Activated CD4-positive, alpha-beta T cell treated with anti-CD3 and anti-CD28 coated beads, Interleukin-2, amount 10 ng/mL, durations not matched to agents 24 days and 14 days (primary cell): ENCODE data around the gene BBOF1. TPM values are rescaled to one million over a fixed set of nuclear protein-coding genes. Genes with fewer than 3 reads are reported as not detected.
"Not testable (repeated sequence)": the region's sequence is repeated elsewhere in the genome, so short reads cannot be mapped to it uniquely, and the experiment has no call there.

Experiments
- DNase-seq: peaks from one replicate; pipeline ENCODE4 v3.0.0; 2022
- H3K27ac Mint-ChIP-seq: one replicate; pipeline ENCODE4 v1.8.0; 2022; ENCODE audit warnings: mild to moderate bottlenecking, mixed read lengths
- H3K27me3 Mint-ChIP-seq: one replicate; pipeline ENCODE4 v1.8.0; 2022; ENCODE audit warnings: mixed read lengths
- H3K36me3 Mint-ChIP-seq: one replicate; pipeline ENCODE4 v1.8.0; 2022; ENCODE audit warnings: low read depth, mild to moderate bottlenecking, mixed read lengths
- H3K4me1 Mint-ChIP-seq: one replicate; pipeline ENCODE4 v1.8.0; 2021; ENCODE audit warnings: mixed read lengths
- H3K4me3 Mint-ChIP-seq: one replicate; pipeline ENCODE4 v1.8.0; 2022; ENCODE audit warnings: mild to moderate bottlenecking, moderate library complexity, mixed read lengths
- H3K9me3 Mint-ChIP-seq: one replicate; pipeline ENCODE4 v1.8.0; 2021; ENCODE audit warnings: mixed read lengths
- intact Hi-C: fragments of 100-400 bp; cut with micrococcal nuclease; formaldehyde crosslinking; loops from one replicate; pipeline ENCODE4 v1.15.1; 2023
- total RNA-seq: library from RNA; stranded (reverse); gene quantifications from 2 replicates; pipeline ENCODE4 v1.2.3, GENCODE V29; 2022

Gene BBOF1
- 0.57 and 0.72 TPM in 2 replicates for total RNA-seq

DNA sequence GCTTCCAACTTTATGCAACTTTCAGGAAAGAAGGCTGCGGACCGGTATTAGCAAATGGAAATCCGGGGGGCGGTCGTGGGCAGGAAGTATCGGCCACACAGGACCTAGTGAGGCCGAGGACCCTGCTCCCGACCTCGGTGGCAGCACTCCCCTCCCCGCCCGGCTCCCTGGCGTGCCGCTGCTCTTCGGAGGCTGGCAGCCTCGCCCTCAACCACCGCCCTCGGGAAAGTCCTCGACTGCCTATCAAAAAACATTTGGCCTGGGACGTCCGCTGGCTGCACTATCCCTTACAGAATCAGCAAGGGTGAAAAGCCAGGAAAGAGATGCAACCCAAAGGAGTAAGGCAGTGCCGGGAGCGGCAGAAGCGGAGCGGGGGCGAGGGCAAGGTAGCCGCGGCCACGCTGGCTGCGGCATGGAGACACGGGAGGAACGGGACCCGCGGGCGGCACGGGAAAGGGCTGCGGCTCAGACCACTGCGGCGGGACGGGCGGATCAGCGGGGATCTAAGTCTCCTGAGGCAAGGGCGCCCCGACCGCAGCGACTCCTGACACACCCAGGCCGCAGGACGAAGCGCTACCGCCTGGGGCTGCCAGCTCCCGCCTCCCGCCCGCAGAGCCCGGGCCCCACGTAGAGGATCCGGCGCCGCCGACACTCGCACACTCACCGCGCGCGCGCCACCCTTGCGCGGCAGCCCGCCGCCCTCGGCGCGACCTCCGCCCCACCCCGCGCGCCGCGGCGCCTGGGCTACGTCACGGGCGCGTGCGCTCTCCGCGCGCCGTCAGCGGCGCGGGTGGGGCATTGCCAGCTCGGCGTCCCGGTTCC lies at the start of gene BBOF1, which contains the start of gene ENTPD5:
Gene BBOF1, plus strand, starts transcription at position 764 of the 822 bp plus-strand sequence. CDS start 130 bp downstream, outside the sequence.
Gene ENTPD5, minus strand, starts transcription at position 703 of the 822 bp plus-strand sequence. CDS start 31,186 bp downstream, outside the sequence.
- Mint-ChIP-seq H3K9me3 (no peaks in the 10 kb centered on the region), H3K27ac (peak within 1 kb of the TSS; percentile 97), H3K4me1 (peaks cover 17% of the 10 kb centered on the region), H3K27me3 (no peaks in the 10 kb centered on the region), H3K4me3 (peak within 1 kb of the TSS; percentile 92), H3K36me3 (no peaks in the 10 kb centered on the region)
- intact Hi-C loops: loop anchor here (1.0 to 5.0 kb wide), 6 partner anchors 66 to 528 kb away; partner anchors contain the start of genes ALDH6A1, COQ6, FAM161B and LIN52
- DNase-seq: peak; percentile 97

DNA sequence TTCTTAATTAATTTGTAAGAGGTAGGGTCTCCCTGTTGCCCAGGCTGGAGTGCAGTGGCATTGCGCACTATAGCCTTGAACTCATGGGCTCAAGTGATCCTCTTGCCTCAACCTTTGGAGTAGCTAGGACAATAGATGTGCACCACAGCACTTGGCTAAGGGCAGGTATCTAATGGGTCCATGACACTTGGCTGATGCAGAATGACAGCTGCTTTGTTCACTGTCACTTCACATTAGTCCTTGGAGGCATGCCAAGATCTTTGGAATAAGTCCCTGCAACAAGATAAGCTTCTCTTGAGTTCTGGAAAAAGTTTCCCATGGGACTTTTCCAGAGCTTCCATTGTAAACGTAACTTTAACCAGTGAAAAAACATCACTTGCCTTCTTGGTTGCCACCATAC lies 45.7 kb upstream of the BBOF1 start:
- intact Hi-C loops: no loop called here
- H3K27ac Mint-ChIP-seq: no peak overlapping the region
- no peak for DNase-seq
- peaks cover 15% of the 10 kb centered on the region for H3K36me3 Mint-ChIP-seq
- H3K4me1 Mint-ChIP-seq: no peaks in the 10 kb centered on the region
- H3K4me3 Mint-ChIP-seq: no peak overlapping the region
- no peaks in the 10 kb centered on the region for H3K9me3 Mint-ChIP-seq
- no peaks in the 10 kb centered on the region for H3K27me3 Mint-ChIP-seq

DNA sequence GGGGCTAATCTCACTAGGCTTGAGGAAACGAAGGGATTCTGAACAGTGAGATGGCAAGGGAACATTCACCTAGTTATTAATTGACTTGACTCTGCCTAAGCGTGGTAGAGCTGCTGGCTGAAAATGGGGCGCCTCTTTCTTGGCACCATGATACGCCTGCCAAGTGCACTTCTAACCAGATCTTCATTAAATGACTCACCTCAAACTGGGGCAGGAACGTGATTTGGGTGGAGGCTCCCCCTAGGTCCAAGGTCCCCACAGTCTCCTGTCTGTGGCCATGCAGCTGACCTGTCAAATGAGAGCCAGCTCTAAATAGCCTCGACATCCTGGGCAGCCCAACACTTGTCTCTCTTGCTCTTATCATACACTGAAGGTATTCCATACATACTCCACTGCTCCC lies 43.0 kb upstream of the BBOF1 start:
- no peak for DNase-seq
- intact Hi-C loops: no loop called here

GRCh38 chr14:73977896-73978295 lies 41.3 kb upstream of the BBOF1 start:
- no peak overlapping the region for H3K4me3 Mint-ChIP-seq
- no peak overlapping the region for H3K27ac Mint-ChIP-seq
- no peaks in the 10 kb centered on the region for H3K27me3 Mint-ChIP-seq
- DNase-seq: no peak
- no peaks in the 10 kb centered on the region for H3K4me1 Mint-ChIP-seq
- no peaks in the 10 kb centered on the region for H3K9me3 Mint-ChIP-seq
- peaks cover 6% of the 10 kb centered on the region for H3K36me3 Mint-ChIP-seq
- intact Hi-C loops: no loop called here

More for the DNA sequence above, 43.0 kb upstream of the BBOF1 start:
- no peaks in the 10 kb centered on the region for H3K27me3 Mint-ChIP-seq
- no peak overlapping the region for H3K4me3 Mint-ChIP-seq
- H3K27ac Mint-ChIP-seq: no peak overlapping the region
- H3K36me3 Mint-ChIP-seq: peaks cover 8% of the 10 kb centered on the region
- H3K4me1 Mint-ChIP-seq: no peaks in the 10 kb centered on the region
- H3K9me3 Mint-ChIP-seq: no peaks in the 10 kb centered on the region

DNA sequence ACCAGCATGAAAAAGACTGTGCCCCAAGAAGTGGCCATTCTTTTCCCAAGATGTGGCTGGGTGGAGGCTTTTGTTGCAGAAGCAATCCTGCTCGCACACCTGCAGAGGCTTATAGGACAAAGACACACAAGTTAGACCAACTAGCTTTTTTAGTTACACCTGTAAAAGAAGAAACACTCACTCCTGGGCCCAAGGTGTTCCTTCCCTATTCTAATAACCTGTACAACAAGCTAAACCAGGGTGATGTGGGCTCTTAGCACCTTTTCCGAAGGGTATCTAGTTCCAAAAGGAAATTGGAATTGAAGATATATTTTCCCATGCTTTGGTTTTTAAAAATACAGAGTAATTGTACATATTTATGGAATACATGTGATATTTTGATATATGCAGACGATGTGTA lies 31.1 kb upstream of the BBOF1 start:
- no peaks in the 10 kb centered on the region for H3K27me3 Mint-ChIP-seq
- H3K4me1 Mint-ChIP-seq: no peaks in the 10 kb centered on the region
- no peak overlapping the region for H3K27ac Mint-ChIP-seq
- peaks cover 15% of the 10 kb centered on the region for H3K36me3 Mint-ChIP-seq
- no peak overlapping the region for H3K4me3 Mint-ChIP-seq
- no peaks in the 10 kb centered on the region for H3K9me3 Mint-ChIP-seq
- intact Hi-C loops: no loop called here
- no peak for DNase-seq

DNA sequence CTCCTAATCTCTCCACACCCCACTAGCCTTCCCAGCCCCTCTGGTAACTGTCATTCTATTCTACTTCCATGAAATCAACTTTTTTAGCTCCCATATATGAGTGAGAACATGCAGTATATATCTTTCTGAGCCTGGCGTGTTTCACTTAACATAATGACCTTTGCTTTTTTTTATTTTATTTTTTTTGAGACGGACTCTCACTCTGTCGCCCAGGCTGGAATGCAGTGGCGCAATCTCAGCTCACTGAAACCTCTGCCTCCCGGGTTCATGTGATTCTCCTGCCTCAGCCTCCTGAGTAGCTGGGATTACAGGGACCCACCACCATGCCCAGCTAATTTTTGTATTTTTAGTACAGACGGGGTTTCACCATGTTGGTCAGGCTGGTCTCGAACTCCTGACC lies 30.5 kb upstream of the BBOF1 start:
- H3K4me3 Mint-ChIP-seq, DNase-seq, intact Hi-C loops, H3K27me3 Mint-ChIP-seq, H3K27ac Mint-ChIP-seq, H3K4me1 Mint-ChIP-seq, H3K9me3 Mint-ChIP-seq: not testable (repeated sequence)
- peaks cover 15% of the 10 kb centered on the region for H3K36me3 Mint-ChIP-seq

DNA sequence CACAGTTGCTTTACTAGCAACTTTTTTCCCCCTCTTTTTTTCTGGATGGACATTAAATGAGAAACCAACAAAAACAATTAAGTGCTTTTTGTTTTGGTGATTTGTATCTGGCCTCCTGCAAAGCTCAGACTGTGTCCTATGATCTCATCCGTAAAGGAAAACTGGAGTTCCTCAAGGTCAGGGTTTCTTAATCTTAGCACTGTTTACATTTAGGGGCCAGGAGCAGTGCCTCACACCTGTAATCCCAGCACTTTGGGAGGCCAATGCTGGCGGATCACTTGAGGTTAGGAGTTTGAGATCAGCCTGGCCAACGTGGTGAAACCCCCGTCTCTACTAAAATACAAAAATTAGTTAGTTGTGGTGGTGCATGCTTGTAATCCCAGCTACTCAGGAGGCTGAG lies 28.1 kb upstream of the BBOF1 start:
- Mint-ChIP-seq H3K27me3 (no peaks in the 10 kb centered on the region), H3K4me3 (no peak overlapping the region), H3K9me3 (no peaks in the 10 kb centered on the region), H3K4me1 (no peaks in the 10 kb centered on the region), H3K27ac (no peak overlapping the region), H3K36me3 (peaks cover 4% of the 10 kb centered on the region)
- no peak for DNase-seq
- intact Hi-C loops: no loop called here

- H3K9me3 Mint-ChIP-seq, H3K27ac Mint-ChIP-seq, H3K4me3 Mint-ChIP-seq, DNase-seq, H3K27me3 Mint-ChIP-seq, intact Hi-C loops, H3K36me3 Mint-ChIP-seq, H3K4me1 Mint-ChIP-seq: not testable (repeated sequence)
Measured at GRCh38 chr14:73994926-73995325, 24.2 kb upstream of the BBOF1 start.

DNA sequence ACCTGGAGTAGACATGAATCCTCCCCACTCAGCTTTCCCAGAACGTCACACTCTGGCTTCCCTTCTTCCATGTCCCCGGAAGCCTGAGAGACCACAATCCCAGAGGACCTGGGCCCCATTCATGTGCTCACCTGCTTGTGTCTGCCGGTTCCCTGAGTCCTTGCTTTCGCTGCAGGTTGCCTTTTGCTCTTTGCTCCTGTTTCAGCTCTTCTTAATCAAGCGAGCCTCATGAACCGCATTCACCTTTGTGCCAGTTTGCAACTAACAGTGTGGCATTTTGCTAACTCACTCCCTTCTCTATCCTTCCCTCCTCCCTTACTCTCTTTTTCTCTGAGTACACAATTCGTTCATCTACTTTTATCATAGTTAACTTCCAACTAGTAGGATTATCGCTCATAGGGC lies 23.2 kb upstream of the BBOF1 start:
- no peak overlapping the region for H3K4me3 Mint-ChIP-seq
- H3K36me3 Mint-ChIP-seq: no peaks in the 10 kb centered on the region
- H3K9me3 Mint-ChIP-seq: no peaks in the 10 kb centered on the region
- intact Hi-C loops: no loop called here
- no peak overlapping the region for H3K27ac Mint-ChIP-seq
- DNase-seq: no peak
- H3K27me3 Mint-ChIP-seq: no peaks in the 10 kb centered on the region
- H3K4me1 Mint-ChIP-seq: no peaks in the 10 kb centered on the region

GRCh38 chr14:73996731-73997107 lies 22.4 kb upstream of the BBOF1 start:
- DNase-seq: no peak
- H3K27me3 Mint-ChIP-seq: no peaks in the 10 kb centered on the region
- H3K27ac Mint-ChIP-seq: no peak overlapping the region
- H3K4me1 Mint-ChIP-seq: no peaks in the 10 kb centered on the region
- H3K36me3 Mint-ChIP-seq: no peaks in the 10 kb centered on the region
- no peak overlapping the region for H3K4me3 Mint-ChIP-seq
- H3K9me3 Mint-ChIP-seq: no peaks in the 10 kb centered on the region
- intact Hi-C loops: no loop called here

- Mint-ChIP-seq H3K4me1 (no peaks in the 10 kb centered on the region), H3K4me3 (no peak overlapping the region), H3K27ac (no peak overlapping the region), H3K9me3 (no peaks in the 10 kb centered on the region), H3K27me3 (no peaks in the 10 kb centered on the region), H3K36me3 (no peaks in the 10 kb centered on the region)
- intact Hi-C loops: no loop called here
- no peak for DNase-seq
Measured at GRCh38 chr14:73997108-73997943, 21.8 kb upstream of the BBOF1 start.

DNA sequence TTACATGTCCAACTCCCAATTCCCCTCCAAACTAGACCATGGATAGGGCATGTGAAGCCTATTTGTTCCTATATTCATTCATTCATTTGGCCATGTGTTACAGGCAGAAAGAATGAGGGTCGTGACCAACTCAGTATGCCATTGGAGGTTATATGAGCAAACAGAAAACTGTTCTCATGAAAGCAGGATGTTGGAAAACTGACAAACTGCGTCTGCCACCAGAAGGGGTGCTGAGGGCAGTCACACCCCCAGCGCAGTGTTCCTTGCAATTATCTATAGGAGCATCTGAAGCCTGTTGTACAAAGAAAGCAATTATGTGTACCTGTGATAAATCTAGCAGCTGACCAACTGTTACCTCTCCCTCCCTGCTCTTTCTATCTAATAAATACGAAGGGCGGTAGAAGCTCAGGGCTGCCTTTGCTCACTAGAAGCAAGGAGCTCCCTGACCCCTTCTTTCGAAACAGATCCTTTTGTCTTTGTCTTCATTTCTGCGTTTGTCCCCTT lies 21.2 kb upstream of the BBOF1 start:
- no peaks in the 10 kb centered on the region for H3K9me3 Mint-ChIP-seq

GRCh38 chr14:73998726-73999125 lies 20.4 kb upstream of the BBOF1 start:
- no peak for DNase-seq
- Mint-ChIP-seq H3K27me3 (no peaks in the 10 kb centered on the region), H3K9me3 (no peaks in the 10 kb centered on the region), H3K4me1 (no peaks in the 10 kb centered on the region), H3K27ac (no peak overlapping the region), H3K4me3 (no peak overlapping the region), H3K36me3 (peaks cover 7% of the 10 kb centered on the region)
- intact Hi-C loops: no loop called here

More for the DNA sequence above, 21.2 kb upstream of the BBOF1 start:
- H3K36me3 Mint-ChIP-seq: peaks cover 3% of the 10 kb centered on the region
- H3K4me1 Mint-ChIP-seq: no peaks in the 10 kb centered on the region
- no peak overlapping the region for H3K27ac Mint-ChIP-seq
- H3K27me3 Mint-ChIP-seq: no peaks in the 10 kb centered on the region
- intact Hi-C loops: no loop called here
- no peak overlapping the region for H3K4me3 Mint-ChIP-seq
- no peak for DNase-seq

- H3K4me3 Mint-ChIP-seq, H3K27ac Mint-ChIP-seq, H3K27me3 Mint-ChIP-seq, DNase-seq, H3K9me3 Mint-ChIP-seq, intact Hi-C loops, H3K4me1 Mint-ChIP-seq: not testable (repeated sequence)
- peaks cover 12% of the 10 kb centered on the region for H3K36me3 Mint-ChIP-seq
Measured at GRCh38 chr14:74005664-74006063, 13.5 kb upstream of the BBOF1 start.
